ENCODE results near the gene SPAG6.

The SPAG6 gene

DNA sequence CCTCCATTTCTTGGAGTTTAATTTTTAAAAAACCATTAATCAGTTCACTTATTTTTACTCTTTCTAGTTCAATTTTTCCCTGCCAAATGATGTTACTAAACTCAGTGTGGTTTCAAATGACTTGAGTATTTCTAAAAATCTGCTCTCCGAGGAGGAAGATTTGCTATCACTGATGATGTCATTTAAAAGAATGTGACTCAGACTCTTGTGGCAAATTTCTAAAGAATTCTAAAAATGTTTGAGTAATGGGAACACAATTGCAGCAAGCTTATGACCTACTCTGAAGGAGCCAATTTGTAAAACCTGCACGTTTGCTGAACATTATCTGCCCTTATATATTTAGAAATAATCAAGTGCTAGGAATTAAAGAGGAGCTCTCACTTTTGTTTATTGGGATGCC is 88.6 kb downstream of the SPAG6 start:
- DNase-seq (ENCODE audit: low read depth in 2 of 3, low spot score in 2 of 3), result no peak

GRCh38 chr10:22434521-22434920 is 89.2 kb downstream of the SPAG6 start:
- DNase-seq (ENCODE audit: low read depth in 2 of 3, low spot score in 2 of 3), result no peak

GRCh38 chr10:22435650-22436049 is 90.4 kb downstream of the SPAG6 start:
- DNase-seq (ENCODE audit: low read depth in 2 of 3, low spot score in 2 of 3), result no peak

DNA sequence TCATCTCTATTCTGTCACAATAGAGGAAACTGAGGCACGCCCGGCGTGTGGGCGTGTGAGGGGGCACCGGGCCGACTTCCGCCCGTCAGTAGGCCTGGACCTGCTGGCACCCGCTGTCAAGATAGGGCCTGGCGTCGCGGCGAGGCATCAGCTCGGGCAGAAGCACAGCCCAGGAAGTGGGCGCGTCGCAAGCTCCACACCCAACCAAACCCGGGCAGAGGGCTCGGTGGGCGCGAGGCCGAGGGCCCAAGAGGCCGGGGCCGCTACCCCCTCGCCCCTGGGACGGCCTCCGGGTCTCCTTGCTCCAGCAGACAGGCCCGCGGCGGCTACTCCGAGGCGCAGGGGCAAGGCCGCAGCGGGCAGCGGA is 91.2 kb downstream of the SPAG6 start:
- DNase-seq (ENCODE audit: low read depth in 2 of 3, low spot score in 2 of 3), result peak in 1 of 3 experiments; percentile 10

- DNase-seq (ENCODE audit: low read depth in 2 of 3, low spot score in 2 of 3), result peak; percentile 65 to 72 (median 68)
Observed at GRCh38 chr10:22436893-22437619, 91.8 kb downstream of the SPAG6 start.

DNA sequence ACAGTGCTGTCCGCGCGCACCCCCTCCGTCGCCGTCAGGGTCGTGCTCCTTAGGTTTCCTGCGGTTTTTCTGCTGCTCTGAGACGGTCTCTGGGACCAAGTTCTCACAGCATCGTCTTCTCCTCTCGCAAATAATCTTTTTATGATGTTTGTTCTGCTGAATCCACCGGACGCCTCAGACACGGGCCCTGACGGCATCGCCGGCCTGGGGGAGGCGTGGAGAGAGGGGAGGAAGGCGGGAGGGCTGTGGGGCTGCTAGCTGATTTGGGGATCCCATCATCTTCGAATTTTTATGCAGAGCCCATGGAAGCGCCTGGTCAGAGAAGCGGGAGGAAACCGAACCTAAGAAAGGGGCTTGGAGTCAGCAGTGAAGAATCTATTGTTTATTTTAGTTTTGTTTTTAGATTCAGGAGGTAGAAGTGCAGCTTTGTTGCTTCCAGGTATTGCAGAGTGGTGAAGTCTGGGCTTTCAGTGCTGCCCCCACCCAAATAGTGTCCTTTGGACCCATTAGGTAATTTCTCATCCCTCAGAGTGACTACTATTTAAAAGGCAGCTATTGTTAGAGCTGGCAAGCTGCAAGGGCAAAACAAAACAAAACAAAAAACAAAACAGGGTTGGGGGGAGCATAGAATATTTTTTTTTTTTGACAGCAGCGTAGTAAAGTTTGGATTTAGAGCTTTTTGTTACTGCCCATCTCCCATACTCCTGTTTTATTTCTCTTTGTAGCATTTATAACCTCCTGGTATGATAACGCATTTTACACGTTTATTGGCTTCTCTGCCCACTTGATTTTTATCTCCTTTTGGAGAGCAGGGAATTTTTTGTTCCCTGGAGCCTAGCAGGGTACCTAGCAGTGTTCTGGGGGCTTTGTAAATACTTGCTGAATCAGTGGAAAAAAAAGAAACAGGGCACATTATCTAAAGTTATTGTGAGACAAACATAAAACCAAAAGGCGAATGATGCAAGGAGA is 92.6 kb downstream of the SPAG6 start:
- DNase-seq (ENCODE audit: low read depth in 2 of 3, low spot score in 2 of 3), result peak in 1 of 3 experiments; percentile 28

DNA sequence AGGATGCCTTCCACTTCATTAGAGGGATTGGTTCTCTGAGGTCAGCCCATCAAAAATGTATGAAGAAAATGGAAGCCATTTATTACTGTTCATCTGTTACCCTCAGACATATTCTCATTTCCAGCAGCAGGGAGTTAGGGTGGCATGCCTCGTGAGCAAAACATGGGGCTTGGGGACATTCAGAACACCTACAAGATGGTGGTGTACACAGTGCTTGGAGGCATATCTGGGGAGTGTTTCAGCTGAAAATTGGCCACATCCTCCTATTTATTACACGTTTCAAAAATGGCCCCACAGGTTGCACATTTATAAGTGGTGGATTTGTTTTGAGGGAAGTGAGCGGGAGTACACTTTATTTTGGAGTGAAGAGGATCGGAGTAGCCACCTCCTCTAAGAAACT is 93.4 kb downstream of the SPAG6 start:
- no peak for DNase-seq (ENCODE audit: low read depth in 2 of 3, low spot score in 2 of 3)

GRCh38 chr10:22442063-22442462 is 96.8 kb downstream of the SPAG6 start:
- DNase-seq (ENCODE audit: low read depth in 2 of 3, low spot score in 2 of 3), result no peak

DNA sequence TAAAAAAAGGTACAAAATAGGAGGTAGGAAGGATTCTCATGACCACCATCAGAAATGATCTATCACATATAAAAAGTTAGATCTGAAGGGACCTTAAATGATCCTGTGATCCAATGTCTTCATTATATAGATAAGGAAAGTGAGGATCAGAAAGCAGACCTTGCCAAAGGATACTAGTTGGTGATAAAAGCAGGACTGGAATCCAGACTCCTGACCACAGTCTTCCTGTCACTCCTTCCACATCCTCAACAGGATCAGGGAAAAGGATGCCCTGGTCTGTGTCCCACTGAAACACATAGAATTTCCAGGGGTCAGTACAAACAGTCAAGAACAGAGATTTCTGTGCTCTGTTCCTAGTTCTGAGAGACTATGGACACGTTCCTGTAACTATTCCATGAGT is 97.2 kb downstream of the SPAG6 start:
- DNase-seq (ENCODE audit: low read depth in 2 of 3, low spot score in 2 of 3), result no peak

DNA sequence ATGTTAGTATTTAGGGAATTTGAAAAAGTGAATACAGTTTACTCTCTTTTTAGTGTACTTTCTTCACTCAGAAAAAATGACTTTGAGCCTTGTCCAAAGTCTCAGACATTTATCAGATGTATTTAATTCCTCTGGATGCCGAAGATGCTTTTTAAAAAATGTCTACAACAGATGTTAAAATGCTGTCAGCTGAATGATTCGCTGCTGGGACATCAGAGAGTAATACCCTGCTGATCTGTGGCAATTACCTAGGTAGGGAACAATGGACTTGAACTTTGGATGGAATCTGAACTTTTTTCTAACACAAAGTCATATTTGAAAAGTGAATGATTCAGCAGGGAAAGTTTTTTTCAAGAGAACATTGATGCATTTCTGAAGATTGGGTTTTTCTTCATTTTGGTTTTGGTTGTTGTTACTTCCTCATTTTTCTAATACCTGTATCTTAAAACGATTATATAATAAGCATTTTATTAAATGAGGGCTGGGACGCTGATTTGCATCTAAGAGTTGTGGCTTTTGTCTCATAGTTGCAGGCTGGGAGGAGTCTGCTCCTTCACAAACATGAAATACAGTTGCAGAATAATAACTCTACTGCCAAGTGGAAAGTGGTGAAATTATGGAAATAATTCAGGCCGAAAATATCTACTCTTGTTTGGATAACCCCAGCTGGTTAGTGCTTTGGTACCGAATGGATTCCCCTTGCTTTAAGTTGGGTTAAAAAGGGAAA is 98.0 kb downstream of the SPAG6 start:
- DNase-seq (ENCODE audit: low read depth in 2 of 3, low spot score in 2 of 3), result no peak

DNA sequence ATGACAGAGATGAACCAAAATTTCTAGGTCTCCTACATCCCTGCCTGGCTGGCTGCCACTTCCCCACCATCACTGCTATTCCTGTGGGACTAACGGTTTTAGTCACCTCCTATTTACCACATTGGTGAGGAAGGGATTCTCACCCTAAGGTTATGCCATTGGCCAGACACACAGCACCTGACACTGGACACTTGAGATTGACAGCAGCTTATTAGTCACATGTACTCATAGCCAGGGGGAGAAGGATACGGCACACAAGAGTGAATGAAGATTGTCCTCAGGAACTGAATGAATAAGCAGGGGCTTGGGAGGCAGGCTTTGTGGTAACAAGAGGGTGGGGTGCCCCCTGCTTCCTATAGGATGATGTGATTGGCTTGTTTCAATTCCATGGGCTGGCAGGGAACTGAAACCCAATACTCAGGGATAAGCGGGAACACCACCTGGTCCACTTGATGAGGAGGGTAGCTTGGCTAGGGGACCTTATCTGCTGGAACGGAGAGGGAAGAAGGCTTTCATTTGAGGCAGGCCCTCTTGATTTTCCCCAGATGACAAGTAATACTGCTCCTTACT is 99.0 kb downstream of the SPAG6 start:
- no peak for DNase-seq (ENCODE audit: low read depth in 2 of 3, low spot score in 2 of 3)

DNA sequence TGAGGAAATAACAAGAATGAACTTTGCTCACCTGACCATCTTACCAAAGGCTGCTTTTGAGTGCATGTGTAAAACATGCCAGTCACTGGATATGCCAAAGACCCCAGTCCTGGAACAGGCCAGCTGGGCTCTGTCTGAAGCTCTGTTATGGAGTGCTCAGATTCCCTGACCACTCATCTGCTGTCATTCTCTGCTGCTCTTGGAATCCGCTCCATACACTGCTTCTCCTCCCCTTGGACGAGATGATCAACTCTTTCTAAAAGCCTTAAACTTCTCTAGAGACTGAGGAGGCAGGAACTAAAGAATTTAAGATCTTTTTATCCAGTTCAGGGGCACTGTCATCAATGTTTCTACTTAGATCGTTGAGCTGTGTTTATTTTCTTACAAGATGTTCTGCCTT is 100.2 kb downstream of the SPAG6 start:
- DNase-seq (ENCODE audit: low read depth in 2 of 3, low spot score in 2 of 3), result no peak

- no peak for DNase-seq (ENCODE audit: low read depth in 2 of 3, low spot score in 2 of 3)
Observed at GRCh38 chr10:22447068-22447467, 101.8 kb downstream of the SPAG6 start.

- DNase-seq (ENCODE audit: low read depth in 2 of 3, low spot score in 2 of 3), result no peak
Observed at GRCh38 chr10:22451346-22451745, 106.0 kb downstream of the SPAG6 start.

DNA sequence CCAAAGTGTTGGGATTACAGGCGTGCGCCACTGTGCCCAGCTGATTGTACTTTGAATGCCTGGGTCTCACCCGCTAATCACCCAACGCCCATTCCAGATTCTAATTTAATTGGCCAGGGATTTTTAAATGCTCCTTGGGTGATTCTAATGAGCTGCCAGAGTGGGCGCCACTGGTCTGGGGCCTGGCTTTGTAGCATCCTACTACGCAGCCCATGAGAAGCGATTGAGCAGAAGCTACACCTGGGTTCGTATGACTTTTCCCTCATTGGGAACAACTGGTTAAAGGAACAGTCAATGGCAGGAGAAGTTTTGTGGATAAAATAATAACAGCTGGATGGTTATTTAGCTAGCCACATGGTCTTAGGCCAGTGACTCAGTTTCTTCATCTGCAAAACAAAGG is 108.0 kb downstream of the SPAG6 start:
- DNase-seq (ENCODE audit: low read depth in 2 of 3, low spot score in 2 of 3), result no peak

DNA sequence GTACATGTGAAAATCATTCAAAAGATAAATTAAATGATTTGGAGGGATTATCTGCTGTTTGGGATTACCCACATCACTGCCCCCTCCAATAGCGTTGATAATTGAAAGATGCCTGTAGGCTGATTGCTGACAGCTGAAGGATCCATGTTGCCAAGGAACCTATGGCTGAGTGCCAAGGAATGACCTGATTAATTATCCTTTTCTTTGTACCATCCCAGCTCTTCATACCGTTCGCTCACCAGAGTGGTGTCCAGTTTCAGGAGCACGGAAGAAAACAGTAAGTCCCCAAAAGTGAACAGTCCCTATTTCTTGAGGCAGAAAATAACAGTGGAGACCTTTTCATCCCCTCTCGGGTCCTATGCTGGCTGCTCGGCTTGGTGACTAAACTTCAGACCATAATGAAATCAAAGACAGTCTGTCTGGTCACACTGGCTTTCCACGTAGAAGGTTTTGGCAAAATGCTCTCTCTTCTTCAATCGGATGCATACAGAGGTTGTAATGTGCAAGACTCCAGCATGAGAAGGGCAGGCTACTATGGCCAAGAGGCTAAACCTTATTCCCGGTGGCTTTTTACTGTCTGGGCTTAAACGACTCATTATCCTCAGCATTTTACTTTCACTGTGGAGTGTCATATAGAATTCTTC is 108.8 kb downstream of the SPAG6 start:
- no peak for DNase-seq (ENCODE audit: low read depth in 2 of 3, low spot score in 2 of 3)

DNA sequence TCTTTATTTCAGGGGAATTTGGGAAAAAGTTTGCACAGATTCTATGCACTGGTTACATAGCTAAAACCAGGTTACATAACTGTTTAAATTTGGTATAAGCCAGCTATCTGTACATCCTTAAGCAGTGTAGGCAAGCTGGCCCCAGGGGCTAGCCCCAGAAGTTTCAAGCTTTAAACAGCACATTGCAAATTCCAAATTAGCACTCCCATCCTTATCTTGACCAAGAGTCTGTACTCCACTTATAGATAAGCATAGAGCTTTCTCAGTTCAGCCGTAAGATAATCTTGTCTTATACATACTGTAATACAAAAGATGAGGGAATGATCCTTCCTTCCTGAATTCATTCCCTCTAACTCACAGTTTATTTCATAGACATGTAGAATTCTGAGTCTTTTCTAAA is 109.3 kb downstream of the SPAG6 start:
- DNase-seq (ENCODE audit: low read depth in 2 of 3, low spot score in 2 of 3), result no peak

DNA sequence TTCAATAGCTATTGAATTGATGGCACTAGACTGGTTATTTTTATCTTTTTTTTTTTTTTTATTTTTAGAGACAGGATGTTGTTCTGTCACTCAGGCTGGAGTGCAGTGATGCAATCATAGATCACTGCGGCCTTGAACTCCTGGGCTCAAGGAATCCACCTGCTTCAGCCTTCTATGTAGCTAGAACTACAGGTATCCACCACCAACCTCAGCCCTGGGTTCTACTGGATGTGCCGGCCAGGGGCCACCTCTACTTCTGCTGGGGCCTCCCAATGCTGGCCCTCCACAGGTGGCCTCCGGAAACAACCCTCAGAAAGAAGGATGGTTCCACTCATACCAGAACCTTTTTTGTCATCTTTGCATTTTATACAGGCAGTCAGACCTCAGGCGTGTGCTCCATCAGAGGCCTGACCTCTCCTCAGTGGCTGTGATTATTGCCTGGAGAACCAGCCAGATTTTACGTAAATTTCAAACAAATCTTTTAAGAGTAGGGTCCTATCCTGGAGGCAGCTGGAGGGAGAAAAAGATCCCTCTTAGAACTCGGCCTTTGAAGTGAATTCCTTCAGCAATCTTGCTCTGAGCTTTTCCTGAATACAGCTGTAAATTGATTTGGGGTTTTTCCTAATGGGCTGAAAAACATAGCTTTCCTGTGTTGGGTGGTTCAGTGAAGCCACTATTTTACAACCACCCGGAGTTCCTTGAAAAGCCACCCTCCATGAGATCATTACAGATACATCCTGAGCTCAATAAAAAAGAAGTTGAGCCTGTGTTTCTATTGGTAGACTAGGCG is 110.0 kb downstream of the SPAG6 start:
- DNase-seq (ENCODE audit: low read depth in 2 of 3, low spot score in 2 of 3), result no peak

DNA sequence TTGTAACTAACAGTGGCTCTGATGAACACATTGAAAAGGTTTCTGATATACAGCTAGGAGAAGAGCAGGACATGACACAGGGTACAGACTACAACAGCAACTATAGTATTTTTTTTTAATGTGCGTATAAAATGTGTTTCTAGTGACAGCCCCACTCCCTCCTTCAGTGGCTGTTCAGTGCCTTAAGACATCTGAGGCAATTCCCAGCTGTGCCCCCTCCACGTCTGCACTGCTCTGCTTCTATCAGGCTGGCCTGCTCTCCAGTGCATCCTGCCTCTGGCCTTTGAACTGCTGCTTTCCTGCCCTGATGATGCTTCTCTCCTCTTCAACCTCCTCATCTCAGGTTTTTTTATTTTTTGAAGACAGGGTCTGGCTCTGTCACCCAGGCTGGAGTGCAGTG is 111.2 kb downstream of the SPAG6 start:
- DNase-seq (ENCODE audit: low read depth in 2 of 3, low spot score in 2 of 3), result no peak

Measured in activated CD8-positive, alpha-beta memory T cell treated with anti-CD3 and anti-CD28 coated beads for 48 hours (primary cell).